Putamen (tissue), 1 donor: ENCODE results near the gene RHBDL1.

ENCODE experiments used
- DNase-seq: peaks from one replicate; pipeline ENCODE4 v3.0.0-alpha.2; 2016; ENCODE audit warnings: low spot score

Gene RHBDL1

GRCh38 chr16:720447-720989 lies 45.0 kb downstream of the RHBDL1 start:
- DNase-seq: no peak

- DNase-seq: no peak
Measured at GRCh38 chr16:720990-721764, 45.7 kb downstream of the RHBDL1 start, which contains the start of gene ANTKMT. Gene ANTKMT (plus strand): TSS chr16:721146. CDS start chr16:721275, 129 bp downstream.

- DNase-seq: no peak
Measured at GRCh38 chr16:721765-722540, 46.5 kb downstream of the RHBDL1 start.

GRCh38 chr16:722835-723633 lies 47.6 kb downstream of the RHBDL1 start:
- no peak for DNase-seq

- DNase-seq: no peak
Measured at GRCh38 chr16:723695-724094, 48.2 kb downstream of the RHBDL1 start.

- DNase-seq: no peak
Measured at GRCh38 chr16:724188-725040, 48.9 kb downstream of the RHBDL1 start.

GRCh38 chr16:725041-725376 lies 49.5 kb downstream of the RHBDL1 start:
- DNase-seq: no peak

- DNase-seq: no peak
Measured at GRCh38 chr16:725463-726187, 50.2 kb downstream of the RHBDL1 start.

GRCh38 chr16:726188-726437 lies 50.6 kb downstream of the RHBDL1 start:
- no peak for DNase-seq

GRCh38 chr16:726438-727290 lies 51.2 kb downstream of the RHBDL1 start, which contains the start of the genes CCDC78 and HAGHL:
Gene CCDC78 (minus strand): TSS chr16:726443. CDS start chr16:726367, 76 bp downstream.
Gene HAGHL (plus strand): TSS chr16:727106. CDS start chr16:727510, 404 bp downstream.
- DNase-seq: no peak

- no peak for DNase-seq
Measured at GRCh38 chr16:727291-727977, 52.0 kb downstream of the RHBDL1 start.
